ENCODE data around the gene MED16. TPM values are rescaled to one million over a fixed set of nuclear protein-coding genes. Genes with fewer than 3 reads are reported as not detected.
A peak's percentile ranks its signal among the peaks of the same experiment; 100 is the strongest.

The MED16 gene
- total RNA-seq, 6 experiments from 2014 or later, result 32.0 to 35.7 (median 33.3) TPM

- Histone ChIP-seq H3K4me3 (no peak overlapping the region), H3K9me3 (no peaks in the 10 kb centered on the region), H3K4me1 (no peaks in the 10 kb centered on the region), H3K27ac (no peak overlapping the region), H3K27me3 (no peaks in the 10 kb centered on the region), H3K36me3 (peaks cover 0 to 22% (median 2%) of the 10 kb centered on the region in 4 donors)
- TF ChIP-seq POLR2A (IDR thresholded peaks at IDR 0.05), result no peak
- TF ChIP-seq, protein P1, sequence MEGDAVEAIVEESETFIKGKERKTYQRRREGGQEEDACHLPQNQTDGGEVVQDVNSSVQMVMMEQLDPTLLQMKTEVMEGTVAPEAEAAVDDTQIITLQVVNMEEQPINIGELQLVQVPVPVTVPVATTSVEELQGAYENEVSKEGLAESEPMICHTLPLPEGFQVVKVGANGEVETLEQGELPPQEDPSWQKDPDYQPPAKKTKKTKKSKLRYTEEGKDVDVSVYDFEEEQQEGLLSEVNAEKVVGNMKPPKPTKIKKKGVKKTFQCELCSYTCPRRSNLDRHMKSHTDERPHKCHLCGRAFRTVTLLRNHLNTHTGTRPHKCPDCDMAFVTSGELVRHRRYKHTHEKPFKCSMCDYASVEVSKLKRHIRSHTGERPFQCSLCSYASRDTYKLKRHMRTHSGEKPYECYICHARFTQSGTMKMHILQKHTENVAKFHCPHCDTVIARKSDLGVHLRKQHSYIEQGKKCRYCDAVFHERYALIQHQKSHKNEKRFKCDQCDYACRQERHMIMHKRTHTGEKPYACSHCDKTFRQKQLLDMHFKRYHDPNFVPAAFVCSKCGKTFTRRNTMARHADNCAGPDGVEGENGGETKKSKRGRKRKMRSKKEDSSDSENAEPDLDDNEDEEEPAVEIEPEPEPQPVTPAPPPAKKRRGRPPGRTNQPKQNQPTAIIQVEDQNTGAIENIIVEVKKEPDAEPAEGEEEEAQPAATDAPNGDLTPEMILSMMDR (IDR thresholded peaks at IDR 0.05), result no peak
- DNase-seq (no peak), ATAC-seq (peak in 1 of 4 donors; percentile 41)
- 100% methylated on average over 2 of the region's 13 CpGs for WGBS (ENCODE audit: insufficient coverage, low coverage, low lambda C conversion rate, missing lambda C conversion rate)
- intact Hi-C loops (cut with DNase I), result no loop called here
Observed at GRCh38 chr19:873084-873483, 19.9 kb downstream of the MED16 start.

DNA sequence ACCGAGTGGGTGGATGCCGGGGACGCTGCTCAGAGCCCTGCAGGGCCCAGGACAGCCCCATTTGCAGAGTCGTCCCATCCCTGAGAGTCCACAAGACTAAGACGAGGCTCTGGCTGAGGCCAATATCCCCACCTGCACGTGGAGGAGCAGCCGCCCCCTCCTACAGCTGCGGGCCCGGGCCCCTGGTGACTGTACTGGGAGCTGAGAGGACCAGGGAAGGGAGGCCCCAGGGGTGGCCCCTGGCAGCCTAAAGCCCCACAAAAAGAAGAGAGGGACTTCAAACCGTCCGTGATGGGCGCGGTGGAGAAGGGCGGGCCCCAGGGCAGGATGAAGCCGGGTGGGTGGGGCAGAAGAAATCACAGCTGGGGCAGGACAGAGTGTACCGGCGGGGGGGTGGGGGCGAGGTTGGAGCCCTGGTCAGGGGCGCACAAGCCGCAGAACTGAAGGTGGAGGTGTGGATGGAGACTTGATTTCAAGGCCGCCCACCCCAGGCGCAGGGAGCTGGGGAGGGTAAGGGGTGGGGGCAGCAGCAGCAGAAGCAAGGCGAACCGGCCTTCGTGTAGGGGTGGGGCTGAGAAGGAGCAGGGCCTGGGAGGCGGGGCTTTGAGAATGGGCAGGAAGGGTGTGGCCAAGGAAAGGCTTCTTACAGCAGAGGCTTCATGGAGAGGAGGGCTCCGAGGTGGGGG, 20.6 kb downstream of the MED16 start:
- H3K4me3 ChIP-seq, result no peak overlapping the region
- H3K36me3 ChIP-seq, result peaks cover 0 to 27% (median 2%) of the 10 kb centered on the region in 4 donors
- ATAC-seq (peak in 3 of 4 donors; percentile 12 to 39 (median 34)), DNase-seq (peak in 1 of 3 donors; percentile 31)
- TF ChIP-seq, protein P1 (IDR thresholded peaks at IDR 0.05), result no peak
- no peak for TF ChIP-seq POLR2A (IDR thresholded peaks at IDR 0.05)
- H3K27me3 ChIP-seq, result no peaks in the 10 kb centered on the region
- H3K27ac ChIP-seq, result no peak overlapping the region
- 86% methylated on average over 9 of the region's 27 CpGs for WGBS (ENCODE audit: insufficient coverage, low coverage, low lambda C conversion rate, missing lambda C conversion rate)
- H3K9me3 ChIP-seq, result no peaks in the 10 kb centered on the region
- intact Hi-C loops (cut with DNase I), result no loop called here
- no peaks in the 10 kb centered on the region for H3K4me1 ChIP-seq

- intact Hi-C loops (cut with DNase I), result no loop called here
- Histone ChIP-seq H3K9me3 (no peaks in the 10 kb centered on the region), H3K36me3 (peaks cover 0 to 27% (median 2%) of the 10 kb centered on the region in 4 donors), H3K4me1 (no peaks in the 10 kb centered on the region), H3K27me3 (no peaks in the 10 kb centered on the region), H3K4me3 (no peak overlapping the region), H3K27ac (no peak overlapping the region)
- TF ChIP-seq, protein P1 (IDR thresholded peaks at IDR 0.05), result no peak
- no peak for TF ChIP-seq POLR2A (IDR thresholded peaks at IDR 0.05)
- ATAC-seq, result no peak
- WGBS (ENCODE audit: insufficient coverage, low coverage, low lambda C conversion rate, missing lambda C conversion rate), result 87% methylated on average over 17 of the region's 33 CpGs
- DNase-seq, result no peak
Observed at GRCh38 chr19:871446-872265, 21.3 kb downstream of the MED16 start.

DNA sequence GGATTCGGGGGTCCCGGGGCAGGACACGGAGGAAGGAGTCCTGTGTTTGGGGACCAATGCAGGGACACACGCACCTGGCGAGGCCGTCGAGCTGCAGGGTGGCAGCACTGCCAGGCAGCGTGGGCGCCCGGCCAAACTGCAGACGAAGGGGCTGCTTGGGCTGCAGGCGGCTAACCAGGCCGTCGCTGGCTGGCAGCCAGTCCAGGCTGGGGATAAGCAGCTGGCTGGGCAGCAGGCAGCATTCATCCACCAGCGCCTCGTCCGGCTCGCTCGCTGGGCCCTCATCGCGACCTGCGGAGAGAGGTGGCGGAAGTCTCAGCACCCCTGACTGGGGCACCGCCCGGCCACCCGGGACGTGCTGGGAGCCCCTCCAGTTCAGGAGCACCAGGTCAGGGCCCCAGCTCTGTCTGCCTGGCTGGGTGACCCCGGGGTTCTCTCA, 22.0 kb downstream of the MED16 start:
- H3K27me3 ChIP-seq, result no peaks in the 10 kb centered on the region
- H3K4me3 ChIP-seq, result no peak overlapping the region
- no peak overlapping the region for H3K27ac ChIP-seq
- TF ChIP-seq, protein P1 (IDR thresholded peaks at IDR 0.05), result no peak
- TF ChIP-seq POLR2A (IDR thresholded peaks at IDR 0.05), result no peak
- peaks cover 0 to 27% (median 2%) of the 10 kb centered on the region in 4 donors for H3K36me3 ChIP-seq
- no peak for ATAC-seq
- no peaks in the 10 kb centered on the region for H3K9me3 ChIP-seq
- WGBS (ENCODE audit: insufficient coverage, low coverage, low lambda C conversion rate, missing lambda C conversion rate), result 90% methylated on average over 6 of the region's 28 CpGs
- H3K4me1 ChIP-seq, result no peaks in the 10 kb centered on the region
- no peak for DNase-seq
- intact Hi-C loops (cut with DNase I), result no loop called here

Data from right lobe of liver (tissue), 6 donors.